Transverse colon (tissue), 3 donors: ENCODE results near the gene TRIM74.
"Not testable (repeated sequence)": the region's sequence is repeated elsewhere in the genome, so short reads cannot be mapped to it uniquely, and the experiment has no call there.

ENCODE experiments used
- POLR2A ChIP-seq: fragments of 450-650 bp; IDR thresholded peaks from one replicate; pipeline ENCODE4 v1.6.1; 2016; ENCODE audit warnings: antibody characterized with exemption, mild to moderate bottlenecking, moderate library complexity
- TF ChIP-seq, protein P1 (sequence below), 5 experiments: fragments of 200-600 bp in 3 of 5; fragments of 450-650 bp in 2 of 5; sonication (generic) in 3 of 5; IDR thresholded peaks; 1 replicate in 2 of 5; 2 replicates in 3 of 5; pipeline ENCODE4 v1.5.1; 2016 to 2017; ENCODE audit warnings: antibody characterized with exemption in 5 of 5, inconsistent platforms in 3 of 5, mild to moderate bottlenecking in 2 of 5, moderate library complexity in 1 of 5

DNA sequence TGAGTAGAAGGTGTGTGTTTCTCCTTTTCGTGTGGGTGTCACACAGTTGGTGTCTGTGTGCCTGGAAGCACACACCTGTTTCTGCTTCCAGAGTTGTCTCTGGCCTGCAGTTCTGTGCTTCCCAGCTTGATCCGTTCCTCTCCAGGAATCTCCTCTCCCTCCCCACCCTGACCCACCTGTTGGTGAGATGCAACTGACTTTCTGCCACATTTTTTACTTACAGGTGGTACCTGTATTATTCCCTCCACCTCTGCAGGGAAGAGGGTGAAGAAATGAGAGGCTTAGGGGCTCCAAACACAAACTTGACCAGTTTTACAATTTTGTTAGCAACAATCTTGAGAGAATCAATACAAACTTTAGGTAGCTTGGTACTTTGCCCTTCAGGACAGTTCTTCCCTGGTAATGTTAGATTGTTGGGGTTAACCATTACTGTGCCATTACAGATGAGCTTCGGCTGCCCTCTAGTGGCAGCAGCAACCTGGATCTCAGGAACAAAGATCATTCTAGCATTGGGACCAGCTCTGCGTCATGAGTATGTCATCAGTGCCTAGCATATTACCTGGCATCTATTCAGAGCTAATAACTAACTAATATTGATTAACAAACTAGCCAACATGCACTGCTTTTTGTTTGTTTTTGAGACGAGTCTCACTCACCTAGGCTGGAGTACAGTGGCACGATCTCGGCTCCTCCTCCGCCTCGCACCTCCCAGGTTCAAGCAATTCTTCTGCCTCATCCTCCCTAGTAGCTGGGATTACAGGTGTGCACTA, 54.3 kb downstream of the TRIM74 start:
- not testable (repeated sequence) for TF ChIP-seq POLR2A
- TF ChIP-seq, protein P1, sequence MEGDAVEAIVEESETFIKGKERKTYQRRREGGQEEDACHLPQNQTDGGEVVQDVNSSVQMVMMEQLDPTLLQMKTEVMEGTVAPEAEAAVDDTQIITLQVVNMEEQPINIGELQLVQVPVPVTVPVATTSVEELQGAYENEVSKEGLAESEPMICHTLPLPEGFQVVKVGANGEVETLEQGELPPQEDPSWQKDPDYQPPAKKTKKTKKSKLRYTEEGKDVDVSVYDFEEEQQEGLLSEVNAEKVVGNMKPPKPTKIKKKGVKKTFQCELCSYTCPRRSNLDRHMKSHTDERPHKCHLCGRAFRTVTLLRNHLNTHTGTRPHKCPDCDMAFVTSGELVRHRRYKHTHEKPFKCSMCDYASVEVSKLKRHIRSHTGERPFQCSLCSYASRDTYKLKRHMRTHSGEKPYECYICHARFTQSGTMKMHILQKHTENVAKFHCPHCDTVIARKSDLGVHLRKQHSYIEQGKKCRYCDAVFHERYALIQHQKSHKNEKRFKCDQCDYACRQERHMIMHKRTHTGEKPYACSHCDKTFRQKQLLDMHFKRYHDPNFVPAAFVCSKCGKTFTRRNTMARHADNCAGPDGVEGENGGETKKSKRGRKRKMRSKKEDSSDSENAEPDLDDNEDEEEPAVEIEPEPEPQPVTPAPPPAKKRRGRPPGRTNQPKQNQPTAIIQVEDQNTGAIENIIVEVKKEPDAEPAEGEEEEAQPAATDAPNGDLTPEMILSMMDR (IDR thresholded peaks at IDR 0.05): peak; percentile 58 to 75 (median 64)
